Activated T-helper 1 cell treated with anti-CD3 and anti-CD28 coated beads, Interleukin-12 subunit alpha, Interleukin-12 subunit beta, Interleukin-2, Interleukin-4 antibody, amounts not matched to agents 30 ng/mL and 10 ng/mL and 1 ng/mL, durations not matched to agents 14 hours and 24 hours and 36 hours (primary cell): ENCODE data around the gene XPO6. TPM values are rescaled to one million over a fixed set of nuclear protein-coding genes. Genes with fewer than 3 reads are reported as not detected.

Experiments
- DNase-seq: peaks from one replicate; pipeline ENCODE4 v3.0.0; 2021; ENCODE audit warnings: low spot score
- H3K27ac Mint-ChIP-seq: one replicate; pipeline ENCODE4 v1.8.0; 2021; ENCODE audit warnings: mild to moderate bottlenecking, mixed read lengths
- H3K27me3 Mint-ChIP-seq: one replicate; pipeline ENCODE4 v1.8.0; 2022; ENCODE audit warnings: mild to moderate bottlenecking, moderate library complexity, mixed read lengths; ENCODE audit not compliant: insufficient read depth
- H3K36me3 Mint-ChIP-seq: one replicate; pipeline ENCODE4 v1.8.0; 2021; ENCODE audit warnings: low read depth, mixed read lengths
- H3K4me1 Mint-ChIP-seq: one replicate; pipeline ENCODE4 v1.8.0; 2021; ENCODE audit warnings: low read depth, mixed read lengths
- H3K4me3 Mint-ChIP-seq: one replicate; pipeline ENCODE4 v1.8.0; 2021; ENCODE audit warnings: mild to moderate bottlenecking, moderate library complexity, mixed read lengths
- H3K9me3 Mint-ChIP-seq: one replicate; pipeline ENCODE4 v1.8.0; 2021; ENCODE audit warnings: mixed read lengths
- intact Hi-C: fragments of 100-400 bp; cut with micrococcal nuclease; formaldehyde crosslinking; loops from one replicate; pipeline ENCODE4 v1.15.1; 2024
- total RNA-seq: library from RNA; stranded (reverse); gene quantifications from 2 replicates; pipeline ENCODE4 v1.2.3, GENCODE V29; 2022

Gene XPO6
- total RNA-seq, 1 donor from 2014 or later, result 225 TPM

DNA sequence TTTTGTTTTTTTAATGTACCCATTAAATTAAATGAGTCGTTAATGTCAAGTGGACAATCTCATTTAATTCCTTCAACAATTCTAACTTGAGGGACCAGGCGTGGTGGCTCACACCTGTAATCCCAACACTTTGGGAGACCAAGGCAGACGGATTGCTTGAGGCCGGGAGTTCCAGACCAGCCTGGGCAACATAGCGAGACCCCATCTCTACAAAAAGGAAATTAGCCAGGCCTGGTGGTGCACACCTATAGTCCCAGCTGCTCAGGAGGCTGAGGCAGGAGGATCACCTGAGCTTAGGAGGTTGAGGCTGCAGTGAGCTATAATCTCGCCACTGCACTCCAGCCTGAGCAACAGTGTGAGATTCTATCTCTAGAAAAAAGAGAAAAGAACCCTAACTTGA, 127.6 kb downstream of the XPO6 start:
- H3K27ac Mint-ChIP-seq, result no peak overlapping the region

GRCh38 chr16:28082624-28083023, 129.1 kb downstream of the XPO6 start:
- Mint-ChIP-seq H3K36me3 (no peaks in the 10 kb centered on the region), H3K4me1 (no peaks in the 10 kb centered on the region), H3K27me3 (no peaks in the 10 kb centered on the region), H3K4me3 (no peak overlapping the region), H3K9me3 (no peaks in the 10 kb centered on the region), H3K27ac (no peak overlapping the region)
- intact Hi-C loops, result no loop called here
- DNase-seq, result no peak

More for the DNA sequence above, 127.6 kb downstream of the XPO6 start:
- Mint-ChIP-seq H3K9me3 (peaks cover under 1% of the 10 kb centered on the region), H3K36me3 (no peaks in the 10 kb centered on the region), H3K27me3 (no peaks in the 10 kb centered on the region), H3K4me1 (no peaks in the 10 kb centered on the region), H3K4me3 (no peak overlapping the region)
- intact Hi-C loops, result no loop called here
- no peak for DNase-seq

DNA sequence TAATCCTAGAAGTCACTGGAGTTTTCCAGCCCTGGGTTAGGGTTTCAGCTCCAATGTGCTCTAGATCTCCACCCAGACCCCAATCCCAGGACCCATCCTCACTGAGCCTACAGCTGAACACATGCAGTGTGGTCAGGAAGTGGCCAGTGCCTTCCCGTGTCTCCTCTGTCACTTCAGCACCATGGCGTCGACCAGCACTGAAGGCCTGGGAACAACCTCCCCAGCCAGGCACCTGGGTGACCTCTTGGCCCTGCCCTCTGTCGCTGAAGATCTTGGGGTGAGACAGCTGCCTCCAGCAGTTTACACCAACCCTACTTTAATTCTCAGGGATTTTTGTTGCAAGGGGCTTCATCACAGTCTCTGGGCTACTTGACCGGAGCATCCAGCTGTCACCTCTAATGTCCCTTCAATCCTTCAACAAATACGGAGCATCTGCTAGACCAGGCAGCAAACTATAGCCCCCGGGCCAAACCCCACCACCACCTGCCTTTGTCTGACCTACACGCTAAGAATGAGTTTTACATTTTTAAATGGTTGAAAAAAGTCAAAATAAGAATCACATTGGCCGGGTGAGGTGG, 130.3 kb downstream of the XPO6 start:
- peaks cover 3% of the 10 kb centered on the region for H3K27me3 Mint-ChIP-seq
- H3K36me3 Mint-ChIP-seq, result no peaks in the 10 kb centered on the region
- DNase-seq, result no peak
- no peak overlapping the region for H3K4me3 Mint-ChIP-seq
- H3K27ac Mint-ChIP-seq, result no peak overlapping the region
- intact Hi-C loops, result no loop called here
- H3K4me1 Mint-ChIP-seq, result no peaks in the 10 kb centered on the region
- H3K9me3 Mint-ChIP-seq, result no peaks in the 10 kb centered on the region

- Mint-ChIP-seq H3K4me1 (no peaks in the 10 kb centered on the region), H3K4me3 (no peak overlapping the region), H3K27ac (no peak overlapping the region), H3K27me3 (peaks cover 3% of the 10 kb centered on the region), H3K9me3 (no peaks in the 10 kb centered on the region), H3K36me3 (no peaks in the 10 kb centered on the region)
- no peak for DNase-seq
- intact Hi-C loops, result no loop called here
These were observed 133.5 kb downstream of the XPO6 start for GRCh38 chr16:28078261-28078660.

GRCh38 chr16:28073836-28074235, 137.9 kb downstream of the XPO6 start:
- intact Hi-C loops, result no loop called here
- H3K27ac Mint-ChIP-seq, result no peak overlapping the region
- no peaks in the 10 kb centered on the region for H3K36me3 Mint-ChIP-seq
- H3K9me3 Mint-ChIP-seq, result no peaks in the 10 kb centered on the region
- no peak for DNase-seq
- H3K4me3 Mint-ChIP-seq, result no peak overlapping the region
- H3K4me1 Mint-ChIP-seq, result no peaks in the 10 kb centered on the region
- peaks cover 5% of the 10 kb centered on the region for H3K27me3 Mint-ChIP-seq

GRCh38 chr16:28072087-28072486, 139.7 kb downstream of the XPO6 start:
- no peaks in the 10 kb centered on the region for H3K9me3 Mint-ChIP-seq
- H3K27me3 Mint-ChIP-seq, result peaks cover 5% of the 10 kb centered on the region
- no peaks in the 10 kb centered on the region for H3K4me1 Mint-ChIP-seq
- no peak overlapping the region for H3K27ac Mint-ChIP-seq
- DNase-seq, result no peak
- no peak overlapping the region for H3K4me3 Mint-ChIP-seq
- intact Hi-C loops, result no loop called here
- no peaks in the 10 kb centered on the region for H3K36me3 Mint-ChIP-seq

- no peak overlapping the region for H3K4me3 Mint-ChIP-seq
- H3K36me3 Mint-ChIP-seq, result no peaks in the 10 kb centered on the region
- intact Hi-C loops, result loop anchor here (1.0 kb wide), 2 partner anchors 98 to 431 kb away; no protein-coding TSS in a partner anchor
These were observed 141.6 kb downstream of the XPO6 start for GRCh38 chr16:28069971-28070794.

GRCh38 chr16:28068976-28069375, 142.8 kb downstream of the XPO6 start:
- peaks cover 19% of the 10 kb centered on the region for H3K27me3 Mint-ChIP-seq

More at GRCh38 chr16:28069971-28070794, 141.6 kb downstream of the XPO6 start:
- Mint-ChIP-seq H3K27me3 (peaks cover 7% of the 10 kb centered on the region), H3K27ac (no peak overlapping the region), H3K4me1 (no peaks in the 10 kb centered on the region), H3K9me3 (no peaks in the 10 kb centered on the region)
- DNase-seq, result no peak

DNA sequence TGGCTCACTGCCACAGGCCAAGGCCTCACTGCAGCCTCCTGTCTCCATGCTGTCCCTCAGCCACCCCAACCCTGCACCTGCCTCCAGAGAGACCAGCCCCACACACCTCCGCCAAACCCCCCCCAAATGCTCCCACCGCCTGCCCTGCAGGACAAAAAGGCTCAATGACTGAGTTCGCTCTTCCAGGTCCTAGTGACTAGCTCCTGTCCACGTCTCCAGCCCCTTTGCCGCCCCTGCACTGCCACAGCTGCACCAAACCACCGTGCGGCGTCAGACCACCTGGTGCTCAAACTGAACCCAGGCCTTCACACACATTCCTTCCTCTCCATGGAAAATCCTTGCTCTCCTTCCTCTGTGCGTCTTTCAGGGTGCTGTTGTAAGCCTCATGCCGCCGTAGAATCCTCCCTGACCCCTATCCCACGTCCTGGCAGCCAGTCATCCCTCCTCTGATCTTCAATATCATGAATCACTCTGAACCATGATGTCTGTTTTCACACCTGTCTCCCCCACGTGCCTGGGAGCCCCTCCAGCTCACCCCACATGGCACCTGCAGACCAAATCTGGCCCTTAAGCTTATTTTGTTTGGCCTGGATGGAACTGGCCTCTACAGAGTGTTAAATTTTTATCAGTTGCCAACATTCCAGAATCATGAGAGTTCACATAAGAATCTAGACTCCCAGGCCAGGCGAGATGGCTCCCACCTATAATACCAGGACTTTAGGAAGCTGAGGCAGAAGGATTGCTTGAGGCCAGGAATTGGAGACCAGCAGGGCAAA, 144.0 kb downstream of the XPO6 start:
- no peak overlapping the region for H3K27ac Mint-ChIP-seq
- H3K27me3 Mint-ChIP-seq, result peaks cover 20% of the 10 kb centered on the region
- no peaks in the 10 kb centered on the region for H3K36me3 Mint-ChIP-seq
- H3K9me3 Mint-ChIP-seq, result no peaks in the 10 kb centered on the region
- no peak for DNase-seq
- intact Hi-C loops, result no loop called here
- H3K4me3 Mint-ChIP-seq, result no peak overlapping the region
- H3K4me1 Mint-ChIP-seq, result no peaks in the 10 kb centered on the region

More at GRCh38 chr16:28068976-28069375, 142.8 kb downstream of the XPO6 start:
- no peaks in the 10 kb centered on the region for H3K4me1 Mint-ChIP-seq
- no peak overlapping the region for H3K4me3 Mint-ChIP-seq
- intact Hi-C loops, result no loop called here
- H3K27ac Mint-ChIP-seq, result no peak overlapping the region
- no peaks in the 10 kb centered on the region for H3K9me3 Mint-ChIP-seq
- no peak for DNase-seq
- H3K36me3 Mint-ChIP-seq, result no peaks in the 10 kb centered on the region

GRCh38 chr16:28064706-28065249, 147.0 kb downstream of the XPO6 start:
- Mint-ChIP-seq H3K27me3 (peaks cover 35% of the 10 kb centered on the region), H3K4me1 (no peaks in the 10 kb centered on the region), H3K36me3 (no peaks in the 10 kb centered on the region), H3K27ac (no peak overlapping the region), H3K9me3 (no peaks in the 10 kb centered on the region), H3K4me3 (no peak overlapping the region)
- no peak for DNase-seq
- intact Hi-C loops, result no loop called here

DNA sequence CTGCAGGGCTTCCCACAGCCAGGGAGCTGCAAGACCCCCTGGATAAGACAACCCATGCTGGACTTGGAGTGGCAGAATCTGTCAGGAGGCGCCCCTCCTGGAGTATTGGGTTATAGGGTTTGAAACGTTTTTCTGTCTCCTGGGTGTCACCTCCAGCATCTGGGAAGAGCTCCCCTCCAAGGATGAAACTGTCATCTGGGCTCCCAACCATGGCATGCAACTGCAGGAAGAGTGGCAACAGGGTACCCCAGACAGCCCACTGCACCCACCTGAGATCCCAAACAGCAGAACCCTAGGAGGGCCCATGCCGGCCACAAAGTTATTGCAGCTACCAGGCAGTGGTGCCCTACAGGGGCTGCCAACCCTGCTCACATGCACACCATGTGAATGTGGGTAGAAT, 147.6 kb downstream of the XPO6 start:
- no peak for DNase-seq
- no peaks in the 10 kb centered on the region for H3K4me1 Mint-ChIP-seq
- H3K27me3 Mint-ChIP-seq, result peaks cover 41% of the 10 kb centered on the region
- intact Hi-C loops, result no loop called here
- H3K27ac Mint-ChIP-seq, result no peak overlapping the region
- no peaks in the 10 kb centered on the region for H3K9me3 Mint-ChIP-seq
- H3K4me3 Mint-ChIP-seq, result no peak overlapping the region
- H3K36me3 Mint-ChIP-seq, result no peaks in the 10 kb centered on the region

- Mint-ChIP-seq H3K27ac (no peak within 1 kb of the TSS), H3K27me3 (peaks cover 45% of the 10 kb centered on the region), H3K4me1 (peaks cover 4% of the 10 kb centered on the region), H3K36me3 (no peaks in the 10 kb centered on the region), H3K9me3 (no peaks in the 10 kb centered on the region), H3K4me3 (no peak within 1 kb of the TSS)
- intact Hi-C loops, result no loop called here
- no peak for DNase-seq
These were observed 148.1 kb downstream of the XPO6 start, which contains the start of gene GSG1L for GRCh38 chr16:28063591-28064061. TSS of gene GSG1L (minus strand) at chr16:28063714. CDS start at chr16:28063424, 290 bp downstream.
